Renal cortex interstitium (tissue), 11 donors: Measurements from ENCODE around the gene RBM44. TPM values are rescaled to one million over a fixed set of nuclear protein-coding genes. Genes with fewer than 3 reads are reported as not detected.
"Not testable (repeated sequence)": the region's sequence is repeated elsewhere in the genome, so short reads cannot be mapped to it uniquely, and the experiment has no call there.

Experiments
- DNase-seq, 11 donors: peaks; one replicate each; pipeline ENCODE4 v3.0.0-alpha.2; 2013; ENCODE audit warnings: low read depth in 9 of 11, low spot score in 4 of 11; ENCODE audit errors: extremely low read depth in 1 of 11
- polyA plus RNA-seq, 3 donors: library from polyadenylated mRNA; unstranded; fragments of 120-200 nt; gene quantifications; one replicate each; pipeline ENCODE4 v1.2.1, GENCODE V29; 2013; ENCODE audit not compliant: insufficient read length in 3 of 3

RBM44 gene
- polyA plus RNA-seq, 3 donors, result 0.53 to 0.70 (median 0.56) TPM

GRCh38 chr2:237865623-237866041 is 67.1 kb downstream of the RBM44 start:
- DNase-seq, result no peak

GRCh38 chr2:237866101-237866621 is 67.6 kb downstream of the RBM44 start:
- DNase-seq, result no peak

- no peak for DNase-seq
Observed at GRCh38 chr2:237867465-237867864, 68.9 kb downstream of the RBM44 start.

- not testable (repeated sequence) for DNase-seq
Observed at GRCh38 chr2:237868074-237868473, 69.5 kb downstream of the RBM44 start.

- no peak for DNase-seq
Observed at GRCh38 chr2:237868631-237869342, 70.2 kb downstream of the RBM44 start.

GRCh38 chr2:237869343-237870102 is 70.9 kb downstream of the RBM44 start:
- DNase-seq, result no peak

- DNase-seq, result no peak
Observed at GRCh38 chr2:237870126-237870525, 71.5 kb downstream of the RBM44 start.

GRCh38 chr2:237870754-237871651 is 72.4 kb downstream of the RBM44 start:
- DNase-seq, result no peak

GRCh38 chr2:237872178-237872887 is 73.8 kb downstream of the RBM44 start:
- no peak for DNase-seq

GRCh38 chr2:237873421-237873831 is 74.8 kb downstream of the RBM44 start:
- DNase-seq, result no peak

GRCh38 chr2:237873897-237874551 is 75.4 kb downstream of the RBM44 start:
- no peak for DNase-seq

- no peak for DNase-seq
Observed at GRCh38 chr2:237874585-237875161, 76.1 kb downstream of the RBM44 start.

- no peak for DNase-seq
Observed at GRCh38 chr2:237875256-237876060, 76.9 kb downstream of the RBM44 start.

GRCh38 chr2:237876061-237876526 is 77.5 kb downstream of the RBM44 start:
- DNase-seq, result no peak

- no peak for DNase-seq
Observed at GRCh38 chr2:237876532-237876931, 78.0 kb downstream of the RBM44 start.

- DNase-seq, result no peak
Observed at GRCh38 chr2:237876951-237877491, 78.4 kb downstream of the RBM44 start.
